IPS-20b (cell line): Measurements from ENCODE around the gene PUS1.
"Not testable (repeated sequence)": the region's sequence is repeated elsewhere in the genome, so short reads cannot be mapped to it uniquely, and the experiment has no call there.

Experiments
- H3K27ac ChIP-seq: one replicate; pipeline ENCODE4 v1.5.1; 2013; ENCODE audit warnings: low read length
- H3K27me3 ChIP-seq: 2 replicates; pipeline ENCODE4 v1.6.1; 2013; ENCODE audit warnings: mild to moderate bottlenecking, low read length, inconsistent platforms; ENCODE audit not compliant: insufficient read depth
- H3K36me3 ChIP-seq: 2 replicates; pipeline ENCODE4 v1.6.1; 2013; ENCODE audit warnings: low read depth, mild to moderate bottlenecking, inconsistent platforms, low read length, moderate library complexity; ENCODE audit not compliant: insufficient read depth
- H3K4me1 ChIP-seq: 2 replicates; pipeline ENCODE4 v1.6.1; 2013; ENCODE audit warnings: mild to moderate bottlenecking, control low read depth, inconsistent platforms, low read length, moderate library complexity; ENCODE audit not compliant: insufficient read depth
- H3K4me3 ChIP-seq: 2 replicates; pipeline ENCODE4 v1.5.1; 2013; ENCODE audit warnings: mild to moderate bottlenecking, low read length, inconsistent platforms
- H3K9ac ChIP-seq: 2 replicates; pipeline ENCODE4 v1.6.1; 2013; ENCODE audit warnings: low read depth, mild to moderate bottlenecking, inconsistent platforms, low read length, moderate library complexity
- H3K9me3 ChIP-seq: 2 replicates; pipeline ENCODE4 v1.6.1; 2013; ENCODE audit warnings: mild to moderate bottlenecking, low read depth, low read length, inconsistent platforms; ENCODE audit not compliant: insufficient read depth

The PUS1 gene

DNA sequence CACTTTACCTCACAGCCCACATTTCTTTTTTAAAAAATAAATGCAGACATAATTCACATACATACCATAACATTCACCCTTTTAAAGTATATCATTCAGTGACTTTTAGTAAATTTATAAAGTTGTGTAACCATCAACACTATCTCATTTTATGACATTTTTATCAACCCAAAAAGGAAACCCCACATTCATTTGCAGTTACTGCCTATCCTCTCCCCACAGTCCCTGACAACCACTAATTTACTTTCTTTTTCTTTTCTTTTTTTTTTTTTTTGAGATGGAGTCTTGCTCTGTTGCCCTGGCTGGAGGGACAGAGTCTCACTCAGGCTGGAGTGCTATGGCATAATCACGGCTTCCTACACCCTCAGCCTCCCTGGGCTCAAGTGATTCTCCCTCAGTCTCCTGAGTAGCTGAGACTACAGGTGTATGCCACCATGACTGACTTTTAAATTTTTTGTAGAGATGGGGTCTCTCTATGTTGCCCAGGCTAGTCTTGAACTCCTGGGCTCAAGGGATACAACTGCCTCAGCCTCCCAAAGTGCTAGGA lies 19.2 kb downstream of the PUS1 start:
- no peak overlapping the region for H3K27ac ChIP-seq
- H3K4me3 ChIP-seq: no peak overlapping the region
- no peak overlapping the region for H3K9ac ChIP-seq
- no peaks in the 10 kb centered on the region for H3K27me3 ChIP-seq
- no peaks in the 10 kb centered on the region for H3K9me3 ChIP-seq
- peaks cover 3% of the 10 kb centered on the region; the same call in 1 of the 2 replicates for H3K4me1 ChIP-seq
- peaks cover 21% of the 10 kb centered on the region for H3K36me3 ChIP-seq

DNA sequence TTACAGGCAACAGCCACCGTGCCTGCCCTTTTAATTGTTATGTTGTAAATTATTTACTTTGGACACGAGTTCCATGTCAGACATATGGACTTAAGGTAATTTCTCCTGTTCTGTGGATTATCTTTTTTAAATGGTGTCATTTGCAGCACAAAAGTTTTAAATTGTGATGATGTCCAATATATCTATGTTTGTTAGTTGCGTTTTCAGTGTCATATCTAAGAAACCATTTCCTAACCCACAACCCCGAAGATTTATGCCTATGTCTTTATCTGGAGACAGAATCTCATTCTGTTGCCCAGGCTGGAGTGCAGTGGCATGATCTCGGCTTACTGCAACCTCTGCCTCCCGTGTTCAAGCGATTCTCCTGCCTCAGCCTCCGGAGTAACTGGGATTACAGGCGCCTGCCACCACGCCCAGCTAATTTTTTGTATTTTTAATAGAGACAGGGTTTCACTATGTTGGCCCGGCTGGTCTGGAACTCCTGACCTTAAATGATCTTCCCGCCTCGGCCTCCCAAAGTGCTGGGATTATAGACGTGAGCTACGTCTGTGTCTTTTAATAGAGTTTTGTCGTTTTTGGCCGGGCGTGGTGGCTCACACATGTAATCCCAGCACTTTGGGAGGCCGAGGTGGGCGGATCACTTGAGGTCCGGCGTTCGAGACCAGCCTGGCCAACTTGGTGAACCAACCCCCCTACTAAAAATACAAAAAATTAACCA lies 19.8 kb downstream of the PUS1 start:
- H3K27me3 ChIP-seq, H3K27ac ChIP-seq, H3K4me1 ChIP-seq, H3K9me3 ChIP-seq, H3K9ac ChIP-seq: not testable (repeated sequence)
- peaks cover 15% of the 10 kb centered on the region for H3K36me3 ChIP-seq
- H3K4me3 ChIP-seq: peak overlapping the region; percentile 55; the same call in 1 of the 2 replicates

DNA sequence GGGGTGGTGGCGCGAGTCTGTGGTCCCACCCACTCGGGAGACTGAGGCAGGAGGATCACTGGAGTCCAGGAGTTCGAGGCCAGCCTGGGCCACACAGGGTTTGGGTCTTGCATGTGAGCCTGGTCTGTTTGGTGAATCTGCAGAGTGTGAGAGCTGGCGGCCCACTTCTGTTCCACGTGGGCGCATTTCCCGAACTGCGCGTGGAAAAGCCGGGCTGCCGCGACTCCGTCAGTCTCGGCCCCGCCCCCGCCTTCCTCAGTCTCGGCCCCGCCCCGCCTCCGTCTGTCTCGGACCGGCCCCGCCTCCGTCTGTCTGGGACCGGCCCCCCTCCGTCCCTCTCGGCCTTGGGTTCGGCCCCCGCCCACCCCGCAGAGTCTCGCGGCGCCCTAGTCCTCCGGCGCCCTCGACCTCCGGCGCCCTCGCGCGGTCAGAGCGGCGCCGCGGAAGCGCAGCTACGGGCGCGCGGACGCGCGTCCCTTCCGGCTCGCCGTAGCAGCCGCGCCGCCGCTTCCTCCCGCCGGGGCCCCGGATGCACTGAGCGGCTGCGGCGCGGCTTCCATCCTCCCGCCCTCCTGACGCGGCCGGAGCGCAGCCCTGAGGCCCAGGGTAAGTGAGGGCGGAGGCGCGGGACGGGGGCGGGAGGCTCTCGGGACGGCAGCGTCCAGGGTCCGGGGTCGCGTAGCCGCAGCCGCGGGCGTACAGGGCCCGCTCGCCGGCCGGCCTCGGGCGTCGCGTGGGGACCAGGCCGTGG lies 20.5 kb downstream of the PUS1 start, which contains the start of gene EP400:
EP400 (plus strand) TSS at position 512 of the 751 bp plus-strand sequence. CDS start 10,678 bp downstream, outside the sequence.
- no peaks in the 10 kb centered on the region for H3K9me3 ChIP-seq
- H3K27me3 ChIP-seq: no peaks in the 10 kb centered on the region
- H3K36me3 ChIP-seq: peaks cover 7% of the 10 kb centered on the region; the same call in 1 of the 2 replicates
- peaks cover 3% of the 10 kb centered on the region; the same call in 1 of the 2 replicates for H3K4me1 ChIP-seq
- H3K4me3 ChIP-seq: peak within 1 kb of the TSS; percentile 87
- no peak within 1 kb of the TSS for H3K27ac ChIP-seq
- peak within 1 kb of the TSS; percentile 81 for H3K9ac ChIP-seq

DNA sequence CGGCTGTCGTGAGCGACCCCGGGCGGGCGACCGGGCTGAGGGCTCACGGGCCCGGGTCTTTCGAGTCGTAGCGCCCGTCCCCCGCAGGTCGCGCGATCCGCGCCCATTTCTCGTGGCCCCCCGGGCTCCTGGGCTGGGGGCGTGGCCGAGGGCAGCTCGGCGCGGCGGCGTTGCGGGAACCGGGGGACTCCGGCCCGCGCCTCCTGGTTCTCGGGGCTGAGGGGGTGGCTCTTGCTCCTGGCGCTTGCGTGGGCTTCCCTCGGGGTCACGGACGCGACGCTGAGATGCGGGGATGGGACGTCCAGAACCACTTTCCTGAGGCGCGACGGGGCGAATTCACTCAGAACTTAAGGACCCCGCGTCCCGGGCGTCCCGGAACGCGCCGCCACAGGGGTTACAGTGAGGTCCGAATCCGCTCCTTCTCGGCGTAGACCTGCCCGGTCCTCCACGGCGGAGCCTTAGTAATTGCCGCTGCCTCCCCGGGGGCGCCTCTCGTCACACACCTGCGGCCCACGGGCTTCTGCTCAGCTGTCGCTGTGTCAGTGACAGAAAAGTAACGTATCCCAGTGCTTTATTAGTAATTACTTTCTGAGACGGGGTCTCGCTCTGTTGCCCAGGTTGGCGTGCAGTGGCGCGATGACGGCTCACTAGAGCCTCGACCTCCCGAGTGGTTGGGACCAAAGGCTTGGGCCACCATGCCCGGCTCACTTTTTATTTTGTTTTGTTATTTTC lies 21.3 kb downstream of the PUS1 start:
- no peak overlapping the region for H3K27ac ChIP-seq
- peak overlapping the region; percentile 81 for H3K9ac ChIP-seq
- no peaks in the 10 kb centered on the region for H3K9me3 ChIP-seq
- H3K4me1 ChIP-seq: peaks cover 3% of the 10 kb centered on the region; the same call in 1 of the 2 replicates
- H3K36me3 ChIP-seq: 0 out of 2 replicates have a peak, but pooled peaks cover 3% of the 10 kb centered on the region
- peak overlapping the region; percentile 87 for H3K4me3 ChIP-seq
- no peaks in the 10 kb centered on the region for H3K27me3 ChIP-seq

DNA sequence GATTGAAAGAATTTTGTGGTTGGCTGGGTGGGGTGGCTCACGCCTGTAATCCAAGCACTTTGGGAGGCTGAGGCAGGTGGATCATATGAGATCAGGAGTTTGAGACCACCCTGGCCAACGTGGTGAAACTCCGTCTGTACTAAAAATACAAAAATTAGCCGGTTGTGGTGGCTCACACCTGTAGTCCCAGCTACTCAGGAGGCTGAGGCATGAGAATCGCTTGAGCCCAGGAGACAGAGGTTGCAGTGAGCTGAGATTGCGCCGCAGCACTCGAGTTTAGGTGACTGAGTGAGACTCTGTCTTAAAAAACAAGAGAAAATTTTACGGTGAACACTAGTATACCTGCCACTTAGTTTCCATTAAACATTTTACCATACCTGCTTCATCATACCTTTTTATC lies 24.7 kb downstream of the PUS1 start:
- H3K4me1 ChIP-seq, H3K36me3 ChIP-seq, H3K27ac ChIP-seq, H3K4me3 ChIP-seq, H3K9me3 ChIP-seq, H3K27me3 ChIP-seq, H3K9ac ChIP-seq: not testable (repeated sequence)

DNA sequence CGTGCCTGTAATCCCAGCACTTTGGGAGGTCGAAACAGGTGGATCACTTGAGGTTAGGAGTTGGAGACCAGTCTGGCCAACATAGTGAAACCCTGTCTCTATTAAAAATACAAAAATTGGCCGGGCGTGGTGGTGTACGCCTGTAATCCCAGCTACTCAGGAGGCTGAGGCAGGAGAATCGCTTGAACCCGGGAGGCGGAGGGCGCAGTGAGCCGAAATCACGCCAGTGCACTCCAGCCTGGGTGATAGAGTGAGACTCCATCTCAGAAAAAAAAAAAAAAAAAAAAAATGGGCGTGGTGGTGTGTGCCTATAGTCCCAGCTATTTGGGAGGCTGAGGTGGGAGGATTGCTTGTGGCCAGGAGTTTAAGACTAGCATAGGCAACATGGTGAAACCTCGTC lies 25.4 kb downstream of the PUS1 start:
- not testable (repeated sequence) for H3K4me1 ChIP-seq, H3K27me3 ChIP-seq, H3K36me3 ChIP-seq, H3K27ac ChIP-seq, H3K4me3 ChIP-seq, H3K9me3 ChIP-seq, H3K9ac ChIP-seq

DNA sequence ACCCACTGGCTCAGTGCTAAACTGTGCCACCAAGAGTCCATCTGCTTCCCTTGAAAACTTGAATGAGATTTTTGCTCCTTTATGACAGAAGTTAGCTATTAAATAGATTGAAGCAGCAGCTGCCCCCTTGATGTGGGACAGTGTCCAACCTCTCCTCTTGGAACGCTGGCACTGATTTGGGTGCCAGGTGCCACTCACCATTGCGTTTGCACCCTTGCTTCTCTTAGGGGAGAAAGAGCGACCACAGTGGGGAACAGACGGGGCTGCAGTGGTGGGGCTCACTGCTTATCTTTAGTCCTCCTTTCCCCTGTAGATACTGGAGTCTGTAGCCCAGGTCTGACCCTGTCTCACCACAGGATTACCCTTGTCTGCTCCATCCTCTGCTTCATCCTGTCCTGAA lies 30.0 kb downstream of the PUS1 start:
- H3K27me3 ChIP-seq: no peaks in the 10 kb centered on the region
- H3K9me3 ChIP-seq: no peaks in the 10 kb centered on the region
- no peak overlapping the region for H3K27ac ChIP-seq
- no peak overlapping the region for H3K4me3 ChIP-seq
- H3K4me1 ChIP-seq: no peaks in the 10 kb centered on the region; the same call in 1 of the 2 replicates
- no peak overlapping the region for H3K9ac ChIP-seq
- peaks cover 17% of the 10 kb centered on the region; the same call in 1 of the 2 replicates for H3K36me3 ChIP-seq

DNA sequence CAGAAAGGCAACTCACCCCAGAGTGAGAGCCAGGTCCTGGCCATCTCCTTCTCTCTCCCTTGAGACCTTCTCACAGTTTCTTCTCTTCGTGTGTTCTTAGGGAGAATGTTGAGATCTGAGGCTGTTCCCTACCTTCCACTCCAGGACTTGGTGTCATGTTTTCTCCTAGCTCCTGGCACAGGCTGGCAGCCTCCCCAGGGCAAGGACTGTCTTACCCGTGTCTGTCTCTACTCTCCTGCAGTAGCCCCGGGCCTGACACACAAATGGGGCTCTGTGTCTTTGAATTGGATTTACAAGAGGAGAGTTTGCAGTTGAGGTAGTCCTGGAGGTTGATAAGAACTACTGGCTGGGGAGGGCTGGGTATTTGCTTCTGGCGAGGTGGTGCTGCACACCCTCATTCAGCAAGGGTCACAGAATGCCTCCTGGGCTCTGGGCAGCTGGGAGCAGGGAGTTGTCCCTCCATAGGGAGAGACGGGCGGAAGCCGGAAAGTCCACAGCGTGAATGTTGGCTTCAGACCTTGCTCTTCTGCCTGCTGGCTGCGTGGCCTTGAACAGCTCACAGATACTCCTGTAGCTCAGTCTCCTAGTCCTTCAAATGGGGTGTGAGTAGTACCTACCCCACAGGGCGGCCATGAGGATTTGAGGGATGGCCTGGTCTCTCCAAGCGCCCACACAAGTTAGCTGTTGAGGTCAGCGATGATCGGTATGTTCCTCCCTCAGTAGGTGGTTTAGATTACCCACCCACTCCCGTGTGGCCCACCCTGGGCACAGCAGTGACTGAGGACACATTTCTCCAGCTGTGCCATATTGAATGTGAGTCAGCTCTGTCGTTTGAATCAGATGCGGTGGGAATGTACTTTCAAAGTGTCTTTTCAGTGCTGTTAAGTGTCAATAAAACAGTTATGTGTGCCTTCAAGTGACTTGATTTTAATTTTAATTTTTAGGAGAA lies 30.8 kb downstream of the PUS1 start:
- no peak overlapping the region for H3K4me3 ChIP-seq
- peaks cover 17% of the 10 kb centered on the region; the same call in 1 of the 2 replicates for H3K36me3 ChIP-seq
- no peak overlapping the region for H3K27ac ChIP-seq
- H3K9ac ChIP-seq: no peak overlapping the region
- H3K9me3 ChIP-seq: no peaks in the 10 kb centered on the region
- H3K27me3 ChIP-seq: no peaks in the 10 kb centered on the region
- H3K4me1 ChIP-seq: no peaks in the 10 kb centered on the region; the same call in 1 of the 2 replicates

DNA sequence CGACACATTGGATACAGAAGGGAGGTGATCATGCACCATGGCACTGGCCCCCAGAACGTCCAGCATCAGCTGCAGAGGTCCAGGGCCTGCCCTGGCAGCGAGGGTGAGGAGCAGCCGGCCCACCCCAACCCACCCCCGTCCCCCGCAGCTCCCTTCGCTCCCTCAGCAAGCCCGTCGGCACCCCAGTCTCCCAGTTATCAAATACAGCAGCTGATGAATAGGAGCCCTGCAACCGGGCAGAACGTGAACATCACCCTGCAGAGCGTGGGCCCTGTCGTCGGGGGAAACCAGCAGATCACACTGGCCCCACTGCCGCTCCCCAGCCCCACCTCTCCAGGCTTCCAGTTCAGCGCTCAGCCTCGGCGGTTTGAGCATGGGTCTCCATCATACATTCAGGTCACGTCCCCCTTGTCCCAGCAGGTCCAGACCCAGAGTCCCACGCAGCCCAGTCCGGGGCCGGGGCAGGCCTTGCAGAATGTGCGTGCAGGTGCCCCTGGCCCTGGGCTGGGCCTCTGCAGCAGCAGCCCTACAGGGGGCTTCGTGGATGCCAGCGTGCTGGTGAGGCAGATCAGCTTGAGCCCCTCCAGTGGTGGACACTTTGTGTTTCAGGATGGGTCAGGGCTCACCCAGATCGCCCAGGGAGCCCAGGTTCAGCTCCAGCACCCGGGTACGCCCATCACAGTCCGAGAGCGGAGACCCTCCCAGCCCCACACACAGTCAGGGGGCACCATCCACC lies 31.7 kb downstream of the PUS1 start:
- not testable (repeated sequence) for H3K9ac ChIP-seq, H3K27me3 ChIP-seq, H3K4me1 ChIP-seq, H3K4me3 ChIP-seq, H3K27ac ChIP-seq, H3K9me3 ChIP-seq
- peaks cover 22% of the 10 kb centered on the region; the same call in 1 of the 2 replicates for H3K36me3 ChIP-seq

DNA sequence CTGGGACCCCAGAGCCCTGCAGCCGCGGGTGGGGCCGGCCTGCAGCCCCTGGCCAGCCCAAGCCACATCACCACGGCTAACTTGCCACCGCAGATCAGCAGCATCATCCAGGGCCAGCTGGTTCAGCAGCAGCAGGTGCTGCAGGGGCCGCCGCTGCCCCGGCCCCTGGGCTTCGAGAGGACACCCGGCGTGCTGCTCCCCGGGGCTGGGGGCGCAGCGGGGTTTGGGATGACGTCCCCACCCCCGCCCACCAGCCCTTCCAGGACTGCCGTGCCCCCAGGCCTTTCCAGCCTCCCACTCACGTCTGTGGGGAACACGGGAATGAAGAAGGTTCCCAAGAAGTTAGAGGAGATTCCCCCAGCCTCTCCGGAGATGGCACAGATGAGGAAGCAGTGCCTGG lies 32.3 kb downstream of the PUS1 start:
- H3K9ac ChIP-seq, H3K27ac ChIP-seq, H3K4me1 ChIP-seq, H3K9me3 ChIP-seq, H3K4me3 ChIP-seq, H3K27me3 ChIP-seq: not testable (repeated sequence)
- peaks cover 22% of the 10 kb centered on the region; the same call in 1 of the 2 replicates for H3K36me3 ChIP-seq
